ENCODE measurements around the gene STAC2.

DNA sequence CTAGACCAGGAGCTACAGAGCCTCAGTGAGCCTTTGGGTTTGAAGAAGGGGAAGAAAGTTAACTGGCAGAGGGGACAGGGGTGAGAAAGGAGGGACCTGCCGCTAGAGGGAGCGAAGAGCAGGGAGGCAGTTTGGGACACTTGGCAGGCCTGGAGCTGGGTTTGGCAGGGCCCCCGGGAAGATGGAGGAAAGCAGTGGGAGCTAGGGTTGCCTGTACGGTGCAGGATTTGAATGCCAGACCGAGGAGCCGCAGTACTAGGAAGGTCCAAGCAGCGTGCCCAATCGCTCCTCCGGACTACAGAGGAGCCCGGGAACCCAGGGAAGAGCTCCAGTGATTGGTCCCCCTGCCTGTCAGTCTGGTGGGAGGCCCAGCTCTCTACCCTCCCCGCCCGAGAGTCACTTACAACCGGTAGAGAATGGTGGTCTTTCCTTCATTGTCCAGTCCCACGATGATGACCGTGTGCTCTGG, 61.0 kb downstream of the STAC2 start:
- TF ChIP-seq EZH2phosphoT487 (IDR thresholded peaks at IDR 0.05; ENCODE audit: borderline replicate concordance, low read depth): no peak
- TF ChIP-seq, protein P1, sequence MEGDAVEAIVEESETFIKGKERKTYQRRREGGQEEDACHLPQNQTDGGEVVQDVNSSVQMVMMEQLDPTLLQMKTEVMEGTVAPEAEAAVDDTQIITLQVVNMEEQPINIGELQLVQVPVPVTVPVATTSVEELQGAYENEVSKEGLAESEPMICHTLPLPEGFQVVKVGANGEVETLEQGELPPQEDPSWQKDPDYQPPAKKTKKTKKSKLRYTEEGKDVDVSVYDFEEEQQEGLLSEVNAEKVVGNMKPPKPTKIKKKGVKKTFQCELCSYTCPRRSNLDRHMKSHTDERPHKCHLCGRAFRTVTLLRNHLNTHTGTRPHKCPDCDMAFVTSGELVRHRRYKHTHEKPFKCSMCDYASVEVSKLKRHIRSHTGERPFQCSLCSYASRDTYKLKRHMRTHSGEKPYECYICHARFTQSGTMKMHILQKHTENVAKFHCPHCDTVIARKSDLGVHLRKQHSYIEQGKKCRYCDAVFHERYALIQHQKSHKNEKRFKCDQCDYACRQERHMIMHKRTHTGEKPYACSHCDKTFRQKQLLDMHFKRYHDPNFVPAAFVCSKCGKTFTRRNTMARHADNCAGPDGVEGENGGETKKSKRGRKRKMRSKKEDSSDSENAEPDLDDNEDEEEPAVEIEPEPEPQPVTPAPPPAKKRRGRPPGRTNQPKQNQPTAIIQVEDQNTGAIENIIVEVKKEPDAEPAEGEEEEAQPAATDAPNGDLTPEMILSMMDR (IDR thresholded peaks at IDR 0.05): peak; percentile 78
- no peak for TF ChIP-seq RCOR1 (IDR thresholded peaks at IDR 0.05; ENCODE audit: low read length)
- TF ChIP-seq TAF1 (IDR thresholded peaks at IDR 0.05; ENCODE audit: borderline replicate concordance, low read depth, low read length): 0 out of 2 replicates have a peak, but pooled peaks have one; percentile 19
- TF ChIP-seq, protein P2, sequence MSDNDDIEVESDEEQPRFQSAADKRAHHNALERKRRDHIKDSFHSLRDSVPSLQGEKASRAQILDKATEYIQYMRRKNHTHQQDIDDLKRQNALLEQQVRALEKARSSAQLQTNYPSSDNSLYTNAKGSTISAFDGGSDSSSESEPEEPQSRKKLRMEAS (IDR thresholded peaks at IDR 0.05; ENCODE audit: low read depth): peak; percentile 20; the same call in 1 of the 2 replicates
- TF ChIP-seq FOSL2 (IDR thresholded peaks at IDR 0.05; ENCODE audit: borderline replicate concordance, low read depth): no peak
- peak; percentile 26; the same call in 1 of the 2 replicates for TF ChIP-seq SMC3 (IDR thresholded peaks at IDR 0.05; ENCODE audit: low read depth, low read length)
- no peak for TF ChIP-seq EP300 (IDR thresholded peaks at IDR 0.05; ENCODE audit: borderline replicate concordance in 1 of 2, low read depth in 1 of 2, low read length in 1 of 2)
- TF ChIP-seq, protein P3, sequence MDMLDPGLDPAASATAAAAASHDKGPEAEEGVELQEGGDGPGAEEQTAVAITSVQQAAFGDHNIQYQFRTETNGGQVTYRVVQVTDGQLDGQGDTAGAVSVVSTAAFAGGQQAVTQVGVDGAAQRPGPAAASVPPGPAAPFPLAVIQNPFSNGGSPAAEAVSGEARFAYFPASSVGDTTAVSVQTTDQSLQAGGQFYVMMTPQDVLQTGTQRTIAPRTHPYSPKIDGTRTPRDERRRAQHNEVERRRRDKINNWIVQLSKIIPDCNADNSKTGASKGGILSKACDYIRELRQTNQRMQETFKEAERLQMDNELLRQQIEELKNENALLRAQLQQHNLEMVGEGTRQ (IDR thresholded peaks at IDR 0.05; ENCODE audit: borderline replicate concordance, low read depth, low read length): no peak
- no peak for TF ChIP-seq NRF1 (IDR thresholded peaks at IDR 0.05; ENCODE audit: low read depth, low read length)

All from SK-N-SH (cell line).